ENCODE results near the gene ZFYVE16. TPM values are rescaled to one million over a fixed set of nuclear protein-coding genes. Genes with fewer than 3 reads are reported as not detected.

The ZFYVE16 gene
- total and polyA plus RNA-seq, 2 of the 13 experiments (the other 11 are each of a cell fraction or from before 2014, with no cell fraction given) = 9.3 to 33.3 TPM

DNA sequence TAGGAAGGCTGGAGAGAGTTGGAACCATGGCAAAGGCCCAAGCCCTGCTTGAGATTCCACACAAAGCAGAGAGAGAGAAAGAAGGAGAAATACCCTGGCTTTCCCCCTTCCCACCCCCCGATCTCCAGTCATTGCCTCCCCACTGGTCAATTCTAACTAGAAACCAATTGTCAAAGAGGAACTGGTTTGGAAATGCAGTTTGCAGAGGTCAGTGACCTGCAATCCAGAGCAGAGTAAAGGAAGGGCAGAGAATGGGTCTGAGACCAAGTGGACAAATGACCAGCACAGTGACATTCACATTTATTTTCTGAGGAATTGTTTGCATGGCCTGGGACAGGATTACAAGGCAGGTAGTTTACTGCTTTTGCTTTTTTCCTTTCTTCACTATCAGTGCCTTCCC is 37.5 kb upstream of the ZFYVE16 start:
- ATAC-seq (no peak), DNase-seq (ENCODE audit: low spot score) (no peak), FAIRE-seq (no peak)
- H2AFZ ChIP-seq (ENCODE audit: low read length) = no peak overlapping the region
- intact Hi-C loops (cut with micrococcal nuclease; ENCODE audit: unreplicated experiment) (no loop called here), in situ Hi-C loops (cut with HindIII; ENCODE audit: extremely low pct_ligation_motif_present, low pct_unique_long_range_greater_than_20kb) (no loop called here)
- no peak overlapping the region for H3K27ac ChIP-seq (ENCODE audit: extremely low read length, insufficient read depth, low read length)
- no peaks in the 10 kb centered on the region for H3K36me3 ChIP-seq (replicated peaks in 1 of 2; ENCODE audit: control insufficient read depth in 1 of 2, insufficient read depth in 2 of 2, low read length in 2 of 2)
- no peaks in the 10 kb centered on the region for H3K4me1 ChIP-seq (ENCODE audit: insufficient read depth, low read length)
- ChIA-PET CTCF (ENCODE audit: low intra/inter-chr PET ratio, low total read pairs) (no interaction called here), POLR2A (no interaction called here)
- 0% methylated on average over 1 of the region's 1 CpG for WGBS (ENCODE audit: low lambda C conversion rate)
- no peak overlapping the region for H3K9ac ChIP-seq (ENCODE audit: insufficient read depth, low read depth, low read length)
- no peaks in the 10 kb centered on the region for H3K79me2 ChIP-seq (ENCODE audit: insufficient read depth, low read length)
- H3K4me3 ChIP-seq (replicated peaks in 1 of 3; ENCODE audit: insufficient read depth in 1 of 3, low read depth in 2 of 3, low read length in 3 of 3) = no peak overlapping the region
- no peaks in the 10 kb centered on the region for H3K9me3 ChIP-seq (ENCODE audit: low read length)
- no peak overlapping the region for H3K4me2 ChIP-seq (ENCODE audit: low read depth, low read length)
- no peaks in the 10 kb centered on the region for H4K20me1 ChIP-seq (ENCODE audit: insufficient read depth, low read length)
- BruUV-seq (replicated peaks) = no TSS peak
- H3K27me3 ChIP-seq (ENCODE audit: control insufficient read depth in 1 of 2, insufficient read depth in 2 of 2, low read length in 2 of 2) = peaks cover 0 to 4% of the 10 kb centered on the region in 2 experiments; a peak in 3 of 5 replicates
- TF ChIP-seq PRPF4 (IDR thresholded peaks at IDR 0.05; ENCODE audit: low read depth, low read length, poor library complexity, severe bottlenecking) (no peak), NFRKB (IDR thresholded peaks at IDR 0.05) (no peak)
- TF ChIP-seq, protein P1, sequence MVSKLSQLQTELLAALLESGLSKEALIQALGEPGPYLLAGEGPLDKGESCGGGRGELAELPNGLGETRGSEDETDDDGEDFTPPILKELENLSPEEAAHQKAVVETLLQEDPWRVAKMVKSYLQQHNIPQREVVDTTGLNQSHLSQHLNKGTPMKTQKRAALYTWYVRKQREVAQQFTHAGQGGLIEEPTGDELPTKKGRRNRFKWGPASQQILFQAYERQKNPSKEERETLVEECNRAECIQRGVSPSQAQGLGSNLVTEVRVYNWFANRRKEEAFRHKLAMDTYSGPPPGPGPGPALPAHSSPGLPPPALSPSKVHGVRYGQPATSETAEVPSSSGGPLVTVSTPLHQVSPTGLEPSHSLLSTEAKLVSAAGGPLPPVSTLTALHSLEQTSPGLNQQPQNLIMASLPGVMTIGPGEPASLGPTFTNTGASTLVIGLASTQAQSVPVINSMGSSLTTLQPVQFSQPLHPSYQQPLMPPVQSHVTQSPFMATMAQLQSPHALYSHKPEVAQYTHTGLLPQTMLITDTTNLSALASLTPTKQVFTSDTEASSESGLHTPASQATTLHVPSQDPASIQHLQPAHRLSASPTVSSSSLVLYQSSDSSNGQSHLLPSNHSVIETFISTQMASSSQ (IDR thresholded peaks at IDR 0.05; ENCODE audit: low read depth) = no peak
- TF ChIP-seq, protein P1 (CRISPR knock-in tag; IDR thresholded peaks at IDR 0.05; ENCODE audit: borderline replicate concordance) = no peak

DNA sequence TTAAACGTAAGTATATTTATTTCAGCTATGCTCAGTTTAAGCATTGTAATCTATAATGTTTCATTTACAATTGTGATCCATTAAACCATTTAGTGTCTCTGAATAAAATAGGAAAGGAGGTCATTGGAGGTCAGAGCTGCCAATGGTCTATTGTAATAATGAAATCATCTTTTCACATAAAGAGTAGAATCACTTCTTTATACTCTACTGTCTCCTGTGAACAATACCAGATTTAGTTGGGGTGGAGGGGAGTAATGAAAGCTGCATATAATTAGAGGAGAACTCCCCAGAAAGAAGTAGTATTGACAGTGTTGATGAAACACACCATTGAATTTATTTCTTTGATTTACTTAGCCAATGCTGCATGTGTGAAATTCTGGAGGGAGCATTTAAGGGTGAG is 35.1 kb upstream of the ZFYVE16 start:
- CTCF ChIA-PET (ENCODE audit: low intra/inter-chr PET ratio, low total read pairs) = no interaction called here
- FAIRE-seq (no peak), ATAC-seq (no peak), DNase-seq (ENCODE audit: low spot score) (no peak)
- Histone ChIP-seq H3K27me3 (ENCODE audit: control insufficient read depth in 1 of 2, insufficient read depth in 2 of 2, low read length in 2 of 2) (peaks cover 0 to 7% of the 10 kb centered on the region in 2 experiments; a peak in 3 of 5 replicates), H3K27ac (ENCODE audit: extremely low read length, insufficient read depth, low read length) (no peak overlapping the region), H3K9ac (ENCODE audit: insufficient read depth, low read depth, low read length) (no peak overlapping the region), H3K9me3 (ENCODE audit: low read length) (no peaks in the 10 kb centered on the region), H3K4me1 (ENCODE audit: insufficient read depth, low read length) (no peaks in the 10 kb centered on the region), H3K79me2 (ENCODE audit: insufficient read depth, low read length) (no peaks in the 10 kb centered on the region), H3K4me3 (replicated peaks in 1 of 3; ENCODE audit: insufficient read depth in 1 of 3, low read depth in 2 of 3, low read length in 3 of 3) (no peak overlapping the region), H4K20me1 (ENCODE audit: insufficient read depth, low read length) (no peaks in the 10 kb centered on the region), H2AFZ (ENCODE audit: low read length) (no peak overlapping the region), H3K36me3 (replicated peaks in 1 of 2; ENCODE audit: control insufficient read depth in 1 of 2, insufficient read depth in 2 of 2, low read length in 2 of 2) (no peaks in the 10 kb centered on the region), H3K4me2 (ENCODE audit: low read depth, low read length) (no peak overlapping the region)
- no TSS peak for BruUV-seq (replicated peaks)
- POLR2A ChIA-PET = no interaction called here
- intact Hi-C loops (cut with micrococcal nuclease; ENCODE audit: unreplicated experiment) = no loop called here
- in situ Hi-C loops (cut with HindIII; ENCODE audit: extremely low pct_ligation_motif_present, low pct_unique_long_range_greater_than_20kb) = no loop called here
- 2% methylated on average over 1 of the region's 1 CpG for WGBS (ENCODE audit: low lambda C conversion rate)
- TF ChIP-seq KMT2A (CRISPR knock-in tag; IDR thresholded peaks at IDR 0.05) (no peak), SOX13 (IDR thresholded peaks at IDR 0.05) (no peak), SOX13 (CRISPR knock-in tag; conservative IDR thresholded peaks at IDR 0.05 in 1 of 2, IDR thresholded peaks at IDR 0.05 in 1 of 2) (no peak), TAF15 (IDR thresholded peaks at IDR 0.05; ENCODE audit: low read depth, low read length, poor library complexity, severe bottlenecking) (no peak), KDM5A (IDR thresholded peaks at IDR 0.05; ENCODE audit: borderline replicate concordance, low read length) (no peak), ATF7-NPFF (CRISPR knock-in tag; IDR thresholded peaks at IDR 0.05; ENCODE audit: low read depth) (no peak)
- TF ChIP-seq, protein P2, sequence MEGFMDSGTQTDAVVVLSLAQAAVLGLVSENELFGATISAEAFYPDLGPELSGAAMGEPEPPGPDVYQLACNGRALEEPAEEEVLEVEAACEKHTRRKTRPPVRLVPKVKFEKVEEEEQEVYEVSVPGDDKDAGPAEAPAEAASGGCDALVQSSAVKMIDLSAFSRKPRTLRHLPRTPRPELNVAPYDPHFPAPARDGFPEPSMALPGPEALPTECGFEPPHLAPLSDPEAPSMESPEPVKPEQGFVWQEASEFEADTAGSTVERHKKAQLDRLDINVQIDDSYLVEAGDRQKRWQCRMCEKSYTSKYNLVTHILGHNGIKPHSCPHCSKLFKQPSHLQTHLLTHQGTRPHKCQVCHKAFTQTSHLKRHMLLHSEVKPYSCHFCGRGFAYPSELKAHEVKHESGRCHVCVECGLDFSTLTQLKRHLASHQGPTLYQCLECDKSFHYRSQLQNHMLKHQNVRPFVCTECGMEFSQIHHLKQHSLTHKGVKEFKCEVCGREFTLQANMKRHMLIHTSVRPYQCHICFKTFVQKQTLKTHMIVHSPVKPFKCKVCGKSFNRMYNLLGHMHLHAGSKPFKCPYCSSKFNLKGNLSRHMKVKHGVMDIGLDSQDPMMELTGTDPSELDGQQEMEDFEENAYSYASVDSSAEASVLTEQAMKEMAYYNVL (CRISPR knock-in tag; IDR thresholded peaks at IDR 0.05; ENCODE audit: borderline replicate concordance) = no peak
- TF ChIP-seq, protein P3, sequence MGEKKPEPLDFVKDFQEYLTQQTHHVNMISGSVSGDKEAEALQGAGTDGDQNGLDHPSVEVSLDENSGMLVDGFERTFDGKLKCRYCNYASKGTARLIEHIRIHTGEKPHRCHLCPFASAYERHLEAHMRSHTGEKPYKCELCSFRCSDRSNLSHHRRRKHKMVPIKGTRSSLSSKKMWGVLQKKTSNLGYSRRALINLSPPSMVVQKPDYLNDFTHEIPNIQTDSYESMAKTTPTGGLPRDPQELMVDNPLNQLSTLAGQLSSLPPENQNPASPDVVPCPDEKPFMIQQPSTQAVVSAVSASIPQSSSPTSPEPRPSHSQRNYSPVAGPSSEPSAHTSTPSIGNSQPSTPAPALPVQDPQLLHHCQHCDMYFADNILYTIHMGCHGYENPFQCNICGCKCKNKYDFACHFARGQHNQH (CRISPR knock-in tag; IDR thresholded peaks at IDR 0.05) = no peak
